ENCODE data around the gene TF.

DNA sequence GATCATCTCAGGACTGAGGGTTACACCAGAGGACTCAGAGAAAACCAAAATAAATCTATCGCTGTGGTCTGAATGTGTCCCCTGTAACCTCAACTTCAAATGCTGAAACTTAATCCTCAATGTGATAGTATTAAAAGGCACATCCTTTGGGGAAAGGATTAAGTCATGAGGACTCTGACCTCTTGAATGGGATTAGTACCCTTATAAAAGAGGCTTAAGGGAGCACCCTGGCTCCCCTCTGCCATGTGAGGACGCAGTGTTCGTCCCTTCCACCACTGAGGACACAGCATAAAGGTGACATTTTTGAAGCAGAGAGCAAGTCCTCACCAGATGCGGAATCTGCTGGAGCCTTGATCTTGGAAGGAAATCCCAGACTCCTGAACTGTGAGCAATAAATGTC lies 98.9 kb downstream of the TF start:
- TF ChIP-seq EZH2phosphoT487 (IDR thresholded peaks at IDR 0.05; ENCODE audit: insufficient read depth, low read depth) (no peak), EZH2 (IDR thresholded peaks at IDR 0.05; ENCODE audit: insufficient read depth, poor library complexity, severe bottlenecking) (no peak)

Data from GM23248 (cell line).